Effector memory CD8-positive, alpha-beta T cell (primary cell): ENCODE measurements around the gene ACAA1.

Experiments
- ATAC-seq: fragments of 150-1000 bp; cut with Tn5 transposase; replicated peaks from 2 replicates; pipeline ENCODE4 v1.10.0; 2021; ENCODE audit warnings: mild to moderate bottlenecking, moderate library complexity
- DNase-seq, 3 experiments: peaks; one replicate each; pipeline ENCODE4 v3.0.0; 2021
- H3K27ac Mint-ChIP-seq, 2 donors: one replicate each; pipeline ENCODE4 v1.8.0; 2022; ENCODE audit warnings: mild to moderate bottlenecking in 2 of 2, mixed read lengths in 2 of 2, moderate library complexity in 2 of 2
- H3K27me3 Mint-ChIP-seq, 2 donors: one replicate each; pipeline ENCODE4 v1.8.0; 2022; ENCODE audit warnings: mixed read lengths in 2 of 2
- H3K36me3 Mint-ChIP-seq: one replicate; pipeline ENCODE4 v1.8.0; 2022; ENCODE audit warnings: mild to moderate bottlenecking, moderate library complexity, mixed read lengths; ENCODE audit not compliant: insufficient read depth
- H3K4me1 Mint-ChIP-seq, 2 donors: one replicate each; pipeline ENCODE4 v1.8.0; 2022; ENCODE audit warnings: low read depth in 2 of 2, mixed read lengths in 2 of 2
- H3K4me3 Mint-ChIP-seq, 2 donors: one replicate each; pipeline ENCODE4 v1.8.0; 2022; ENCODE audit warnings: mild to moderate bottlenecking in 2 of 2, mixed read lengths in 2 of 2, moderate library complexity in 2 of 2
- H3K9me3 Mint-ChIP-seq, 2 donors: one replicate each; pipeline ENCODE4 v1.8.0; 2022; ENCODE audit warnings: mixed read lengths in 2 of 2

The ACAA1 gene

DNA sequence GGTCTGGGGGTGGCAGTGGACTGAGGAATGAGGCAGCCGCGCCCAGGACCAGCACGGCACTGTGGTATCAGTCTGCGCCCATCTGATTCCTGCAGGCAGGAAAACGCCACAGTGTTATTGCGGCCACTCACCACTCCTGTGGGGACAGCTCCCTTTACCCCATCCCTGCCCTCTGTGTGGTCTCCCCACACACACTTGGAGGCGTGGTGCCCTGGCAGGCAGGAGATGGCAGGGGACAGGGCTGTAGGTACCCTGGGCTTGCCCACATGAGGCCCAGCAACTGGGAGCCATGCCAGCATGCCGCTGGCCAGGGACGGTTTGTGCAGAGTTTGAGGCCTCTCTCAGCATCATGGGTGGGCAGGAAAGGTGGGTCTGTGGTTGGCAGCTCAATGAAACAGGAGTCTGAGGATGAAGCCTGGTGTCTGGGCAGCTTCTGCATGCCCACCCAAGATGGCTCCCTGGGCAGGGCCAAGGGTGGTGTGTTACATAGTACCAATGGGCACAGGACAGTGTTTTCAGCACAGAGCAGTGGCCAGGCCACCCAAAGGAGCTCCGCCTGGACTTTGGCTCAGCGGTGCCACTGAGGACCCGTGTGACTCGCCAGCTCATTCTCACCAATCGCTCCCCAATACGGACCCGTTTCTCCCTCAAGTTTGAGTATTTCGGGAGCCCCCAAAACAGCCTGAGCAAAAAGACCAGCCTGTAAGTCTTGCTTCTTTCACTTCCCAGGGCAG, 27.2 kb downstream of the ACAA1 start:
- Mint-ChIP-seq H3K4me1 (no peaks in the 10 kb centered on the region), H3K9me3 (peaks cover 0 to 2% of the 10 kb centered on the region in 2 donors), H3K27me3 (peaks cover 0 to 11% of the 10 kb centered on the region in 2 donors), H3K27ac (no peak overlapping the region), H3K36me3 (peaks cover 5% of the 10 kb centered on the region), H3K4me3 (no peak overlapping the region)
- no peak for DNase-seq
- no peak for ATAC-seq

DNA sequence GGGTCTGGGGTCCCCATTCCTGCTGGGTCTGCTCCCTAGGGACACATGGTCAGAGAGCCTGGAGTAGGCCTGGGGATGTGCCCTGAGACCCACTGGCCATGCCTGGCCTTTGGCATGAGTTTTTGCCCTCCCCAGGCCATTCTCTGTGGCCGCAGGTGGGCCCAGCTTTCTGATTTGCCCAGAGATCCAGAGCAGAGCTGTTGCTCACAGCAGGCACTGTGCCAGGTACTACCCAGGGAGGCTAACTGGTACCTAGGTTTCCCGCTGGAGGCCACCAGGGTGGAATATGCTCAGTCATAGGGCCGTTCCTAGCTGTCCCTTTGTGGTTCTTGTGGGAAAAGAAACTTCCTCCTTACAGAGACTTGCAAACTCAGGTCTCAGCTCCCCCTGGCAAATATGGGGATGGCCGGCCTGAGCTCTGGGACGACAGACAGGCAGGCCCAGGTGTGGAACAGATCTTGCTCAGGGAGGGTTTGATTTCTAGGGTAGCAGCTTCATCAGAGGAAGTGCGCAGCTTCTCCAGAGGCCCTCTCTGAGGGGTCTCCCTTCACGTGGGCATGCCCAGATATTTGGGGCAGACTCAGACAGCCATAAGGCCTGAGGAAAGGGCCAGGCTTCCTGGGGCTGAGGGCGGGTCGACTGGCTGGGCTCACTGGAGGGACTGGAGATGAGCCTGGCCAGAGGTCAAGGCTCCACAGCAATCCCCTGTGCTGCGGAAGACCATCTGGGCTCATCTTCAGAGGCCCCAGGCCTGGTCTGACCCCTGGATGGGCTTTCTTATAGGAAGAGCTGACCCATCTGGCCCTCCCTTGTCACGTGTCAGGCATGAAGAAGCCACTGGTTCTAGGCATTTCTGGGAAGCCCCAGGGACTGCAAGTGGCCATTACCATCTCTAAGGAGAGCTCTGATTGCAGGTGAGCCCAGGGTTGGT, 28.0 kb downstream of the ACAA1 start:
- peaks cover 0 to 2% of the 10 kb centered on the region in 2 donors for H3K9me3 Mint-ChIP-seq
- peaks cover 0 to 11% of the 10 kb centered on the region in 2 donors for H3K27me3 Mint-ChIP-seq
- DNase-seq: no peak
- H3K36me3 Mint-ChIP-seq: peaks cover 5% of the 10 kb centered on the region
- H3K27ac Mint-ChIP-seq: no peak overlapping the region
- H3K4me3 Mint-ChIP-seq: no peak overlapping the region
- no peaks in the 10 kb centered on the region for H3K4me1 Mint-ChIP-seq
- no peak for ATAC-seq

DNA sequence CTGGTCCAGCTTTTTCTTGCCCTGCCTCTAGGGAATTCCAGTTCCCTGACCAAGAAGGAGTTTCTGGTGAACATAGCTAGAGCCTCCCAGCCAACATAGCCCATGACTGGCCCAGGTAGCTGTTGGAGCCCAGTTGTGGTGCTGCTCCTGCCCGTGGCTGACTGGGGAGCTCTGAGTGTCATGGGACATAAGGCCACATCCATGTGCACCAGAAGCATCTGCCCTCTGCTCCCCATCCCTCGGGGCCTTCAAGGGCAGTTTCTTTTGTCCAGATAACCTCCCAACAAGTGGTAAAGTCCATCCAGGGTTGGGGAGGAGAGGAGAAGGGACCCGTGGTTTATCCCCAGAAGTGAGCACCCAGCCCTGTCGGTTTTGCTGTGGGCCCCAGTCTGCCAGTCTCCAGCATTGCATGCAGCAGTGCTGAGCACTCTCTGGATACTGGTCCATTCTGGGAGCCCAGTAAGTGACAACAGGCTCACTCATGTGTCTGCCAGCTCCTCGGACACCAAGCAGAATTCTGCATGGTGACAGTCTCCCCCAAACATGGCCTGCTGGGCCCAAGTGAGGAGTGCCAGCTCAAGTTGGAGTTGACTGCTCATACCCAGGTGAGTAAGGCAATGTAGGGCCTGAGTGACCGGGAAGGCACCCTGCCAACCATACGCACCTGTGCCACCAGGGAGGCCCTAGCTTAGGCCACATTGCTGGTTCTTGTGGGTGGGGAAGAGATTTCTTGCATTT, 28.8 kb downstream of the ACAA1 start:
- Mint-ChIP-seq H3K4me1 (no peaks in the 10 kb centered on the region), H3K36me3 (peaks cover 5% of the 10 kb centered on the region)

DNA sequence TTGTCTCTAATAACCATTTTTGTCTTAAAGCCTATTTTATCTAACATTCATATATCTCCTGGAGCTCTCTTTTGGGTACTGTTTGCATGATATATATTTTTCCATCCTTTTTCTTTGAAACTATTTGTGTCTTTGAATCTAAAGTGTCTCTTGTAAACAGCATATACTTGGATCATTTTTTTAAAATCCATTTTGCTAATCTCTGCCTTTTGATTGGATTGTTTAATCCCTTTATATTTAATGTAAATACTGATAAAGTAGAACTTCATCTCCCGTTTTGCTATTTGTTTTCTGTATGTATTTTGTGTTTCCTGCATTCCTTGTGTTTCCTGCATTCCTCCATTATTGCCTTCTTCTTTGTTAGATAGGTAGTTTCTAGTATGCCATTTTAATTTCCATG, 31.4 kb downstream of the ACAA1 start:
- DNase-seq: no peak
- H3K27ac Mint-ChIP-seq: no peak overlapping the region
- no peak overlapping the region for H3K4me3 Mint-ChIP-seq
- peaks cover 2% of the 10 kb centered on the region for H3K36me3 Mint-ChIP-seq
- peaks cover 0 to 11% of the 10 kb centered on the region in 2 donors for H3K27me3 Mint-ChIP-seq
- no peaks in the 10 kb centered on the region for H3K4me1 Mint-ChIP-seq
- H3K9me3 Mint-ChIP-seq: peaks cover 0 to 2% of the 10 kb centered on the region in 2 donors
- no peak for ATAC-seq

More for the DNA sequence above, 28.8 kb downstream of the ACAA1 start:
- Mint-ChIP-seq H3K27ac (no peak overlapping the region), H3K4me3 (no peak overlapping the region), H3K9me3 (peaks cover 0 to 2% of the 10 kb centered on the region in 2 donors), H3K27me3 (peaks cover 0 to 11% of the 10 kb centered on the region in 2 donors)
- ATAC-seq (no peak), DNase-seq (no peak)

DNA sequence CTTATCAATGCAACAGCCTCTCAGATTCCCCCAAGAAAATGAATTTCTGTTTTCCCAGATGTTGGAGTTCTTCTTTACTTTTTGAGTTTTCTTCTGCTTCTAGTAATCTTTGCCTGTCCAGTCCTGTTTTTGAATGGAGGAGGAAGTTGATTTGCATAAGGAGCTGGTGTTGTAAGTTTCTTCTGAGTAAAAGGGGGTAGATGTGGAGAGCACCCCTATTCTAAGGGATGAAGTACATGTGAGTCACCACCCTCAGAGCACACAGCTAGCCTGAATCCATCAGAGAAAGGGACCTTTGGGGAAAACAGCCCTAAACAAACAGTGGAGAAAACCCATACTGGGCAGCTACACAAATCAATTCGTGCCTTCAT, 34.5 kb downstream of the ACAA1 start:
- ATAC-seq (no peak), DNase-seq (no peak)
- H3K27ac Mint-ChIP-seq: peak overlapping the region in 1 of 2 donors; percentile 36
- peaks cover 0 to 2% of the 10 kb centered on the region in 2 donors for H3K4me1 Mint-ChIP-seq
- H3K27me3 Mint-ChIP-seq: peaks cover 16 to 22% of the 10 kb centered on the region in 2 donors
- no peaks in the 10 kb centered on the region for H3K36me3 Mint-ChIP-seq
- H3K4me3 Mint-ChIP-seq: no peak overlapping the region
- peaks cover 0 to 2% of the 10 kb centered on the region in 2 donors for H3K9me3 Mint-ChIP-seq

DNA sequence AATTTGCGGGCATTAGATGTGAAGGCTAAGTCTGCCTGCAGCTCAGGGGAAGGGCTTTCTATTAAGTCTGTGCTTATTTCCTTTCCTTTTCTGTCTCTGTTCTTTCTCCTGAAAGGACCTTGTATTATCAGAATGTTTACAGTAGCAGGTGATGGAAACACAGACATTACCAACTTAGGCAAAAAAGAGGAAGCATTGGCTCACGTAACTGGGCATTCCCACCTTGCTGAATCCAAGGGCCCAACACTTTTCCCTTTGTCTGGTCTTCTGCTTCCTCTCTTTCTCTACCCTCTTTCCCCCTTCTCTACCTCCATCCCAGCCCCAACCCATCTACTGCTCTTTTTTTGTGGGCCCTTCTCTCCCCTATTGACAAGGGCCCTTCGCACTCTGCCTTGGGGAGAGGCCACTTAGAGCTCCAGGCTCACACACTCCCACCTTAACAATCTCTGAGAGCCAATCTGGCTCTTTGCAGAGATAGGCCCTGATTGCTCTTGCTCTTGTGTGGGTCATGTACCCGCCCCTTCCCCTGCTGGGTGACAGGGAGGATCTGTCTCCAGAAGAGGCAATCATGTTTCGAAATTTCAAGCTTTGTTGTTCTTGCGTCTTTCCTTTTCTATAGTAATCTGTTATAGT, 35.0 kb downstream of the ACAA1 start:
- Mint-ChIP-seq H3K4me1 (peaks cover 0 to 2% of the 10 kb centered on the region in 2 donors), H3K27ac (peak overlapping the region in 1 of 2 donors; percentile 36), H3K27me3 (peaks cover 16 to 22% of the 10 kb centered on the region in 2 donors), H3K9me3 (peaks cover 0 to 2% of the 10 kb centered on the region in 2 donors), H3K36me3 (no peaks in the 10 kb centered on the region), H3K4me3 (no peak overlapping the region)
- ATAC-seq (no peak), DNase-seq (no peak)

DNA sequence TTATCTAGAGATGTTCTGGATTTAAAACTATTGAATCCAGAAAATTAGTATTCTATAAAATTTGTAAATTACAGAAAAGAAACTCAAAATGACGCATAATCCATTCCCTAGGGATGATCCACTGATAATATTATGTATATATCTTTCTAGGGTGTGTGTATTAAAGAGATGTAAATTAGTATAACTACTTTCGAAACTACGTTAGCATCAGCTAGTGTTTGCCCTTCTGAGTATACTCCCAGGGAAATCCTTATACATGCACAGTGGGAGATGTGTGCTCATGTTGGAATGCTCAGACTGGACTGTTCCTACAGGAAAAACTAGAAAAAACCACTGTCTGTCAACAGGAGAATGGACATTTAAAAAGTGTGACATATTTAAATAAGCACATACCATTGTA, 36.4 kb downstream of the ACAA1 start:
- Mint-ChIP-seq H3K27ac (no peak overlapping the region), H3K27me3 (peaks cover 11 to 22% of the 10 kb centered on the region in 2 donors), H3K9me3 (no peaks in the 10 kb centered on the region), H3K4me3 (no peak overlapping the region), H3K4me1 (peaks cover 0 to 2% of the 10 kb centered on the region in 2 donors), H3K36me3 (no peaks in the 10 kb centered on the region)
- ATAC-seq (no peak), DNase-seq (no peak)

DNA sequence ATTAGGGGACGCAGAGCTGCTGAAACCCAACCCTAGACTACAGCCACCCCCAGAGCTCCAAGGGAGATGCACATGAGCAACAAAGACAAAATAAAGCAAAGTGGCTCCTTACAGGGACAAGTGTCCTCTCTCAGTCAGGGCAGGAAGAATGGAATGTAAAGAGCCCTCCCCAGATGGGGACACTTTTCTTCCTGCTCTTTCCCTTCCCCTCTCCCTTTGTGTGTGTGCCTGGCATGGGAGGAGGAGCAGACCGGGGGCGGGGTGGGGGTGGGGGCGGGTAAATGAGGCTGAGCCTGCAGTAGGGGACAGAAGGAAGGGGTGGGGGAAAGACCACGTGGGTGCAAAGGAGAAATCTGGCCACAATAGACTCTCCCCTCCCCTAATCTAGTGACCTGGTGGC, 37.4 kb downstream of the ACAA1 start:
- Mint-ChIP-seq H3K27ac (no peak overlapping the region), H3K36me3 (no peaks in the 10 kb centered on the region), H3K4me3 (no peak overlapping the region), H3K9me3 (no peaks in the 10 kb centered on the region), H3K4me1 (peaks cover 0 to 2% of the 10 kb centered on the region in 2 donors), H3K27me3 (peaks cover 5 to 28% of the 10 kb centered on the region in 2 donors)
- ATAC-seq (no peak), DNase-seq (no peak)

DNA sequence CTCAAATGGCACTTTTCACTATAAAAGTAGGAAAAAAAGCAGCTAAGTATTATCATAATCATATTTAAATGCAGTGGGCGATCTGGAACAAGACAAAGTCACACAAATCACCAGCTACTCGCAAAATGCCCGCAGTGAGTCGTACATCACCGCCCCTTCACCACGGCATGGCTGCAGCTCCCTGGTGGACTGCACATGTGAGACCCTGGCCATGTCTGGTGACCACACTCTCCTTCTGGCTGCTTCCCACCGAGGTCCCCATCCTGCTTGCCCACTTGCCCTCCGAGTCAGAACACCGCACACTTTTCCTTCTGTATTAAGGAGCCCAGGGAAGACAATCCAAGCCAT, 38.6 kb downstream of the ACAA1 start:
- H3K36me3 Mint-ChIP-seq: no peaks in the 10 kb centered on the region
- no peak overlapping the region for H3K27ac Mint-ChIP-seq
- H3K4me1 Mint-ChIP-seq: peaks cover 0 to 2% of the 10 kb centered on the region in 2 donors
- peaks cover 5 to 28% of the 10 kb centered on the region in 2 donors for H3K27me3 Mint-ChIP-seq
- ATAC-seq: no peak
- no peaks in the 10 kb centered on the region for H3K9me3 Mint-ChIP-seq
- H3K4me3 Mint-ChIP-seq: no peak overlapping the region
- no peak for DNase-seq

DNA sequence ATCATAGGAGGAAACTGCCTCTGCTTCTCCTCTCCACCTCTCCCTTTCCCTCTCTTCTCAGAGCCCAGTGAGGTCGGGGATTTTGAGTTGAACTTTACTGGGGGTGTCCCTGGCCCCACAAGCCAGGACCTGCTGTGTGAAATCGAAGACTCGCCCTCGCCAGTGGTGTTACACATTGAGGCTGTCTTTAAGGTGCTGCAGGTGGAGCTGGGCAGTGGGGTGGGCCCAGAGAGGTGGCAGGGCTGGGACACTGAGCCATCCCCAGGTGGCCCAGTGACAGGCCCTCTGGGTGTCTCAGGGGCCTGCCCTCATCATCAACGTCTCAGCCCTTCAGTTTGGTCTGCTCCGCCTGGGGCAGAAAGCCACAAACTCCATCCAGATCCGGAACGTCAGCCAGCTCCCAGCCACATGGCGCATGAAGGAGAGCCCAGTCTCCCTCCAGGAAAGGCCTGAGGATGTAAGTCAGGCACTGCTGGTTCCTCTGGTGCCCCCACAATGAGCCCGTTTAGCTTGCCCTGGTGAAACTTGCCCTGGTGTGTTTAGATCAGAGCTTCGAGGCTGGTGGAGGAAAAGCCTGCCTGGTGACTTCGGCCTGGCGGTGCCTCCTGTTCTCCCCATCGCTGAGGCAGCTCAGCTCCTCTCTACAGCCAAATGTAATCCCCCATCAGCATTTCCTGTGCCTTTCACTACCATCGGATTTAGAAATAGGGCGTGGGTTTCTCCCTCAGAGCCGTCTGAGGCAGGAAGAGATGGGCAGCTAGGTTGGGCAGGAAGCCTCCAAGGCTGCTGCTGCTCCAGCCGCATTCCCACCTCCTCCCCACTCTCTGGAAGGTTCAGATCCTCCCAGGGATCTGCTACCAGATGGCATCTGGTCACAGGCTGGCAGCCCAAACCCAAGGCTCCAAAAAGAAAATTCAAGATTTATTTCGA, 39.2 kb downstream of the ACAA1 start:
- H3K27me3 Mint-ChIP-seq: peaks cover 5 to 28% of the 10 kb centered on the region in 2 donors
- H3K4me1 Mint-ChIP-seq: peaks cover 0 to 2% of the 10 kb centered on the region in 2 donors
- H3K9me3 Mint-ChIP-seq: no peaks in the 10 kb centered on the region
- no peak for DNase-seq
- no peak overlapping the region for H3K27ac Mint-ChIP-seq
- no peaks in the 10 kb centered on the region for H3K36me3 Mint-ChIP-seq
- H3K4me3 Mint-ChIP-seq: no peak overlapping the region
- ATAC-seq: no peak

DNA sequence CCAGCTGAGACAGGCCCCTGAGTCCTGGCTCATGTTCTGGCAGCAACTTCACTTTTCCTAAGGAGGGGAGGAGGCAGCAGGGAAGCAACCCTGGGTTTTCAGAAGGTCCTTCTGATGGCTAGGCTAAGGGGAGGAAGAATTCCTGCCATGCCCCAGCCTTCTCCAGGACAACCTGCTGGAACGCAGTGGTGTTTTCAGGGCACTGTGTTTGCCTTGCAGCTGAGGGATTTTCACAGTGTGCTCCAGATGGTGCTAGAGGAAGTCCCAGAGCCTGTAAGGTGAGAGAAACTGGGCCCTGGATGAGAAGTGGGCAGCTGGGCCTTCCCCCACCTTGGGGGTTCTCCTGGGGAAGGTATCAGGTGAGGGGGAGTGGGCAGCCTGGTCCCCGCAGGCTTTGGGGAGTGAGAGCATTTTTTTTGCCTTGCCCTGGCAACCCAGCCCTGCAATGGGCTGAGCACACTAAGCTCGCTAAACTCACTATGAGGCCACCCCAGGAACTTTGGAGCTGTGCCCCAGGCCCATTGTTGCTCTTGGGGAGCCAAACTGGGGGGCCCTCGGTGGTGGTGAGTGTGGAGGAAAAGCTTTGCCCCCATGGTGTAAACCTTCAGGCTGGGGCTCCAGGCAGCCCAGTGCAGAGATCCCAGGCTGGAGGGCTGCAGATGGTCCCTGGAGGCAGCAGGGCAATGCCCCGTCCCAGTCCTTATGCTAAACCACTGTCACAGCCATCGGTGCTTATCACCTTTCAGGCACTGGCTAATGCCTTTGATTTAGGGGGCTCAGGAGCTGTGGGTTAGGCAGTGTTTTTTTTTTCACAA, 41.1 kb downstream of the ACAA1 start:
- no peak for ATAC-seq
- no peaks in the 10 kb centered on the region for H3K9me3 Mint-ChIP-seq
- H3K36me3 Mint-ChIP-seq: no peaks in the 10 kb centered on the region
- no peak overlapping the region for H3K27ac Mint-ChIP-seq
- peaks cover 0 to 2% of the 10 kb centered on the region in 2 donors for H3K4me1 Mint-ChIP-seq
- no peak overlapping the region for H3K4me3 Mint-ChIP-seq
- H3K27me3 Mint-ChIP-seq: peaks cover 5 to 28% of the 10 kb centered on the region in 2 donors
- no peak for DNase-seq
